Natural killer cell (primary cell): Measurements from ENCODE around the gene FPR2. TPM values are rescaled to one million over a fixed set of nuclear protein-coding genes. Genes with fewer than 3 reads are reported as not detected.

Source experiments
- ATAC-seq, 3 donors: fragments of 150-1000 bp in 2 of 3; fragments of 200-7000 bp in 1 of 3; cut with Tn5 transposase; 1 replicate in 1 of 3; 2 replicates in 2 of 3; pipeline ENCODE4 v1.10.0; 2021; ENCODE audit warnings: mild to moderate bottlenecking in 2 of 3, moderate library complexity in 2 of 3
- DNase-seq, 2 donors: peaks; one replicate each; pipeline versions ENCODE4 v3.0.0 to v3.0.0-alpha.2; 2013 to 2021; ENCODE audit warnings: mixed read lengths in 1 of 2
- H3K27ac ChIP-seq: one replicate; pipeline ENCODE4 v1.5.1; 2013; ENCODE audit warnings: mild to moderate bottlenecking, low read length
- H3K27me3 ChIP-seq: one replicate; pipeline ENCODE4 v1.6.1; 2013; ENCODE audit warnings: low read length; ENCODE audit not compliant: control insufficient read depth, insufficient read depth
- H3K36me3 ChIP-seq: one replicate; pipeline ENCODE4 v1.6.1; 2013; ENCODE audit warnings: low read length; ENCODE audit not compliant: control insufficient read depth, insufficient read depth
- H3K4me1 ChIP-seq: one replicate; pipeline ENCODE4 v1.6.1; 2013; ENCODE audit warnings: low read length; ENCODE audit not compliant: control insufficient read depth, insufficient read depth
- H3K4me3 ChIP-seq: one replicate; pipeline ENCODE4 v1.5.1; 2013; ENCODE audit warnings: low read length
- H3K9me3 ChIP-seq: one replicate; pipeline ENCODE4 v1.6.1; 2013; ENCODE audit warnings: low read length; ENCODE audit not compliant: control insufficient read depth, insufficient read depth
- H3K27ac Mint-ChIP-seq, 2 donors: one replicate each; pipeline ENCODE4 v1.8.0; 2022; ENCODE audit warnings: mild to moderate bottlenecking in 2 of 2, mixed read lengths in 2 of 2, moderate library complexity in 1 of 2
- H3K27me3 Mint-ChIP-seq, 2 donors: one replicate each; pipeline ENCODE4 v1.8.0; 2022; ENCODE audit warnings: low read depth in 2 of 2, mixed read lengths in 2 of 2
- H3K36me3 Mint-ChIP-seq: one replicate; pipeline ENCODE4 v1.8.0; 2022; ENCODE audit warnings: mixed read lengths
- H3K4me1 Mint-ChIP-seq, 2 donors: one replicate each; pipeline ENCODE4 v1.8.0; 2022; ENCODE audit warnings: mixed read lengths in 2 of 2
- H3K4me3 Mint-ChIP-seq: one replicate; pipeline ENCODE4 v1.8.0; 2022; ENCODE audit warnings: mild to moderate bottlenecking, moderate library complexity, mixed read lengths
- H3K9me3 Mint-ChIP-seq, 2 donors: one replicate each; pipeline ENCODE4 v1.8.0; 2022; ENCODE audit warnings: mixed read lengths in 2 of 2
- CTCF ChIP-seq: fragments of 200-600 bp; IDR thresholded peaks from one replicate; pipeline ENCODE4 v1.8.0; 2022; ENCODE audit warnings: antibody characterized with exemption
- WGBS: methylation state at CpG from one replicate; pipeline ENCODE4 v1.1.7; 2013; ENCODE audit warnings: missing lambda C conversion rate; ENCODE audit not compliant: insufficient coverage; 5-methylcytosine and 5-hydroxymethylcytosine counted together
- intact Hi-C: fragments of 100-400 bp; cut with micrococcal nuclease; formaldehyde crosslinking; loops from one replicate; pipeline ENCODE4 v1.14.2; 2022
- total RNA-seq, 4 donors: library from RNA; stranded (reverse); fragments of 120-200 nt in 1 of 4; gene quantifications; one replicate each; pipeline versions ENCODE4 v1.2.3 to v1.2.4, GENCODE V29; 2013 to 2022

FPR2 gene
- total RNA-seq, 3 donors from 2014 or later (not counting 1 experiment from before 2014, with no cell fraction given) = 0.28 to 2.1 (median 0.59) TPM

- Mint-ChIP-seq H3K4me3 (no peak overlapping the region), H3K27ac (no peak overlapping the region), H3K36me3 (no peaks in the 10 kb centered on the region), H3K27me3 (peaks cover 0 to 14% of the 10 kb centered on the region in 2 donors), H3K9me3 (peaks cover 0 to 2% of the 10 kb centered on the region in 2 donors), H3K4me1 (no peaks in the 10 kb centered on the region)
- Histone ChIP-seq H3K27ac (no peak overlapping the region), H3K27me3 (no peaks in the 10 kb centered on the region), H3K9me3 (peaks cover 4% of the 10 kb centered on the region), H3K36me3 (no peaks in the 10 kb centered on the region), H3K4me1 (peaks cover 4% of the 10 kb centered on the region), H3K4me3 (no peak overlapping the region)
- ATAC-seq (no peak), DNase-seq (no peak)
- intact Hi-C loops = no loop called here
- WGBS = 67% methylated on average over 1 of the region's 3 CpGs
- no peak for TF ChIP-seq CTCF
Measured at GRCh38 chr19:51798062-51798461, 37.1 kb downstream of the FPR2 start.

GRCh38 chr19:51799034-51799773 is 38.2 kb downstream of the FPR2 start:
- DNase-seq = no peak
- Mint-ChIP-seq H3K9me3 (peaks cover 0 to 2% of the 10 kb centered on the region in 2 donors), H3K4me3 (no peak overlapping the region), H3K27me3 (peaks cover 0 to 14% of the 10 kb centered on the region in 2 donors), H3K36me3 (no peaks in the 10 kb centered on the region), H3K27ac (no peak overlapping the region), H3K4me1 (no peaks in the 10 kb centered on the region)
- TF ChIP-seq CTCF = no peak
- H3K4me1 ChIP-seq = peaks cover 4% of the 10 kb centered on the region
- intact Hi-C loops = no loop called here
- H3K27me3 ChIP-seq = no peaks in the 10 kb centered on the region
- H3K9me3 ChIP-seq = peaks cover 4% of the 10 kb centered on the region
- H3K36me3 ChIP-seq = no peaks in the 10 kb centered on the region
- H3K27ac ChIP-seq = no peak overlapping the region
- H3K4me3 ChIP-seq = no peak overlapping the region
- no peak for ATAC-seq
- 78% methylated on average over 20 of the region's 20 CpGs for WGBS

GRCh38 chr19:51799774-51800472 is 38.9 kb downstream of the FPR2 start:
- TF ChIP-seq CTCF = no peak
- no peaks in the 10 kb centered on the region for H3K36me3 Mint-ChIP-seq
- H3K27me3 ChIP-seq = no peaks in the 10 kb centered on the region
- H3K4me1 Mint-ChIP-seq = no peaks in the 10 kb centered on the region
- H3K9me3 ChIP-seq = peaks cover 4% of the 10 kb centered on the region
- H3K27me3 Mint-ChIP-seq = peaks cover 0 to 14% of the 10 kb centered on the region in 2 donors
- 92% methylated on average over 13 of the region's 13 CpGs for WGBS
- intact Hi-C loops = no loop called here
- no peak for DNase-seq
- H3K4me3 ChIP-seq = no peak overlapping the region
- no peak overlapping the region for H3K27ac ChIP-seq
- peaks cover 4% of the 10 kb centered on the region for H3K4me1 ChIP-seq
- peaks cover 2% of the 10 kb centered on the region in 2 donors for H3K9me3 Mint-ChIP-seq
- no peaks in the 10 kb centered on the region for H3K36me3 ChIP-seq
- no peak for ATAC-seq
- no peak overlapping the region for H3K4me3 Mint-ChIP-seq
- H3K27ac Mint-ChIP-seq = no peak overlapping the region
